HG02870 (cell line): Measurements from ENCODE around the gene PTPRO.

Experiments used
- ATAC-seq: cut with Tn5 transposase; IDR thresholded peaks from one replicate; pipeline ENCODE4 v1.9.1; 2021; ENCODE audit warnings: mild to moderate bottlenecking, moderate library complexity; ENCODE audit not compliant: unreplicated experiment

PTPRO gene

DNA sequence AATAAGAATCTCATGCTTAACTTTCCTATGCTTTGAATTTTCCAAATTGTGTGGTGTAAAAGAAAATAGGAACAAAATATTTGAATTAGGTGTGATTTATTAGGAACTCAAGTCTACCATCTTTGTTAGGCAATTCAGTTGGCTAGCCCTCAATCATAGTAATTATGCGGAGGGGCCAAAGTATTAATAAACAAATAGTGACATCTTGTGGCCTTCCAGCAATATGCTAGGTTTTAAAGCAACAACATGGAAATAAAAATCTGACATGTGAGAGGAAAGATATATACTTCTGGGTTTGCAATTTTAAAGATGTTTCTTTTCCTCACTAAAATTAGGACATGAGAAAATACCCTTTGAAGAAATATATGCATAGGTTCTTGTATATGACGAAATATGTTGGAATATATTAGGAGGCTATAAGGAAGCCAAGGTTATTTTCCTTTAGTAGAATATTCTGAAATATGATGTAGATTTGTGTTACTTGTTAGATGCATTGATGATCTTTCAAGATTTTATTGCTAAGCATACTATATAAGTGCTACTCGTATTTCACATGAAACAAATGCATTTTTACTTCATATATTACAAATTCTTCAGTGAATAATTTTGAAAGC, 200.4 kb downstream of the PTPRO start:
- ATAC-seq, result no peak

DNA sequence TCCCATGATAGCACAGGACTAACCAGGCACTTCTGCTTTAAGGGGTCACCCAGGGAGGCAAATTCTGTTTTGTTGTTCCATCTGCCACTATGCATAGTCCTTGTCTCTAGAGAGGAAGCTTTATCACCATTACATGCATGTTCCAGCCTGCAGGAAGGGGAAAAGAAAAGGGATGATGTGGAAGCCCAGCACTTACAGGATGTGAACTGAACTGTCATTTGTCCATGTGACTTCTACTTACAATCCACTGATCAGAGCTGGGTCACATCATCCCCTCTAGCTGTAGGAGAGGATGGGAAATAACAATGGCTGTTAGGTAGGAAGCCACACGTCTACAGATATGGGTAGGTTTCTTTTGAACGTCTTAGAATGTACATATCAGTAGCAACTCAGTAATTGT, 203.1 kb downstream of the PTPRO start:
- ATAC-seq, result no peak

GRCh38 chr12:15526033-15526432, 203.7 kb downstream of the PTPRO start:
- ATAC-seq, result peak; percentile 100

- no peak for ATAC-seq
These were observed 205.1 kb downstream of the PTPRO start for GRCh38 chr12:15527201-15528080.

GRCh38 chr12:15528666-15529065, 206.4 kb downstream of the PTPRO start:
- ATAC-seq, result no peak

GRCh38 chr12:15530361-15530760, 208.1 kb downstream of the PTPRO start:
- ATAC-seq, result no peak

GRCh38 chr12:15532364-15532977, 210.2 kb downstream of the PTPRO start:
- peak; percentile 70 for ATAC-seq

- peak; percentile 87 for ATAC-seq
These were observed 212.0 kb downstream of the PTPRO start for GRCh38 chr12:15534322-15534721.

- no peak for ATAC-seq
These were observed 212.6 kb downstream of the PTPRO start for GRCh38 chr12:15534874-15535273.

DNA sequence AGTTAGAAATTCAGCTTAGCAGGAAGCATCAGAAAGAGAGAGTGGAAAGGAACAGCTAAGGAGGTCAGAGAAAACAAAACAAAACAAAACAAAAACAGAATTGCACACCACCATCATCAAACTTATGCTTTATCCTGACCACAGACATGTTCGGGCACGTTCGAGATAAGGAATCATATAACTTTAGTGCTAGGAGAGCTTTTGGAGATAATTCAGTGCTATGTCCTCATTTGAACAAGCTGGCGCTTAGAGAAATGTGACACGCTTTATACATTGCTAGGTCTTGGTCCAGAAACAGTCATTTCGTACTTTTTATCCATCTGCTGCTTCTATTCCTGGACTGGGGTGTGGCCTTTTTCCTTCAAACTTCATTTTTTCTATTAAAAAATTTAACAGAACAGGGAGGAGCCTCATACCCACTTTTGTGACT, 213.1 kb downstream of the PTPRO start:
- no peak for ATAC-seq

DNA sequence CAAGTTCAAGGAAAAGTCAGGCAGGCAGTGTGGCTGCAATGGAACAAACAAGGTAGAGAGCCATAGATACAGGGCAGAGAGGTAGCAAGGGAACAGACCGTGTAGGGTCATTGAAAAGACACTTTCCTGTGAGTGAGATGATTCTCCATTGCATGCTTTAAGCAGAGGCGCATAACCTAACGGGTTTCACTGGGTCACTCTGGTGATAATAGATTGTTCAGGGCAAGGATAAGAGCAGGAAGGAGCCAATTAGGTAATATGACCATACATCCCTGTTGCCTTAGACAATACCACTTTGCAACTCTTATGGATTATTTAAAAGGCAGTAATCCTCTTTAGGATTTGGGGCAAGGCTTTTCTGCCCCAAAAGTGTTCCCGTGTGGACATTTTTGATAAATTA, 214.1 kb downstream of the PTPRO start:
- ATAC-seq, result no peak

DNA sequence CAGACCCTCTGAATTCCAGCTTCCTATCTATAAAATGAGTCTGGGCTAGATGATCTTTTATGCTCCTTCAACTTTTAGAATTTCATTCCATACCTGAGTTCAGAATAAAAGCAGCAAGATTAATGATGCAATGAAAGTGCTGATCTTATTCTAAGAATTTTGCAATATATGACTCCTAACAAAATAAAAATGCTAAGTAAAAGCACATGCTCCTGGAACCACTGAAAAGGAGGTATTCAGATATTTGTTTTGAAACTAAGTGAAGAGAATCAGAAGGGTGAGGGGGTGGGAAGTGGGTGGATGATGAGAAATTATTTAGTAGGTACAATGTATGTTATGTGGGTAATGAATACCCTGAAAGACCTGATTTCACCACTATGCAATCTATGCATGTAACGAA, 216.6 kb downstream of the PTPRO start:
- no peak for ATAC-seq

DNA sequence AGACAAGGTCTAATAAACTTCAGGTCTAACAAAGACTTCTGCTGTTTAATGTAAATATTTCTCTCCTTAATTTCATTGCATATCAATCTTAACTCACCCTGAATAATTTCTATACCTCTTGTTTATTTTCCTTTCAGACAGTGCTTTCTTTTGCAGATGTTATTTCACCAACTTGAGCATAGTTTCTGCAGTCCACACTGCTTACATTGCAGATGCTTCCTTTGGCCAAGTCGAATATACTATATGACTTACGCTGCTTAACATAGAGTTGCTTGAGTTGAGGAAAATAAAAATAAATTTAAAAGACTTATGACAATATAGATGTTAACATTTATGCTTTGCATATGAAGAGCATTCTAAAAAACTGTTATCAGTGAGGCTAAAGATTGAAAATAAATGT, 217.7 kb downstream of the PTPRO start:
- no peak for ATAC-seq

DNA sequence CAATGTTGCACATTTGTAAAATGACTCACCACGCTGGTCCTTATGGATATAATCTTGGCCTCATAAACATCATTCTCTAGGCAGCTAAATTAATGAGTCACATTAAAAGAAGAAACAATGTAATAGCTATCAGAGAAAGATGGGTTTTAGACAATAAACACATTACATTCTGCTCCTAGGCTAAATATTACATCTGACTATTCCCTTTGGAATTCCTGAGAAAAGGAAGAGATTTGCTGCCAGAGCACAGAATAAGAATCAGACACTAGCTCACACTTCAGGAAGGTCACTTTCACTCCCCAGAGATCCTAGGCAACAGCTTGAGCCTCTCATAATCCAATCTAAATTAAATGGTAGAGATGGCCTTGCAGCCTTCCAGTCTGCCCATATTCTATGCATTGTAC, 218.2 kb downstream of the PTPRO start:
- no peak for ATAC-seq

DNA sequence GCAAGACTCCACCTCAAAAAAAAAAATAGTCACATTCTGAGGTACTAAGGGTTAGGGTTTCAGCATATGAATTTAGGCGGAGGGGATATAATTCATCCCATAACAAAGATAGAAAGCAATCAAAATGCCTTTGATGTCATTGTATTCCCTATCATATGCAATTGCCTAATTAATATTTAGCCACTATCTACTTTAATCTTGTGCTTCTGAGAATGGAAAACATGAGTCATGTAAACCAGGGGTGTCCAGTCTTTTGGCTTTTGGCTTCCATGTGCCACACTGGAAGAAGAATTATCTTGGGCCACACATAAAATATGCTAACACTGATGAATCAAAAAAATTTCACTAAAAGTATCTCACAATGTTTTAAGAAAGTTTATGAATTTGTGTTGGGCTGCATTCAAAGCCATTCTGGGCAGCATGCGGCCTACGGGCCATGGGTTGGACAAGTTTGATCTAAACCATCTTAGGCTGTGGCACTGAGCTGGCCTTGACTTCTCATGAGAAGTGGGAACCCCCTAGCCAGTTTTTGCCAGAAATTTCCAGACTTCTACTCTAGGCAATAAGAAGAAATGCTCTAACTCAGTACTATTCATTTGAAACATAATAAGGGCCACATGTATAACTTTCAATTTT, 219.8 kb downstream of the PTPRO start:
- ATAC-seq, result no peak

DNA sequence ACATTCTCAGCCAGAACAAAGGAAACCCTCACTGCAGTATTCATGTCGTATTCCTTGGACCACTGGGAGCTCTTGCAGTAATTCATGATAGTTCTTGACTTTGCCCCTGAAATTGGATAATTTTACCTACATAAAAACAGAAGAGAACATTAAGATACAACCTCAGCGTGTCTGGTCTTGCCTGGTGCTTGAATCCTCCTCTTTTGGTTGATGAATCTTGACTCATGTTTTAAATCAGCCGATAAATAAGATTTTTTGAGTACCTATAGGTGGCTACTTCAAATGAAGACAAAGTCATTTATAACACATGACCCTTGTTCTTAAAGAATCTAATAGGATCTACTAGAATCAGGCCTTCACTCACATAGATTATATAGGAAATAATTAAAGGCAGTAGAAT, 221.0 kb downstream of the PTPRO start:
- ATAC-seq, result no peak

GRCh38 chr12:15544589-15544988, 222.3 kb downstream of the PTPRO start:
- ATAC-seq, result no peak

- no peak for ATAC-seq
These were observed 223.0 kb downstream of the PTPRO start for GRCh38 chr12:15545334-15545733.

- peak; percentile 71 for ATAC-seq
These were observed 223.9 kb downstream of the PTPRO start for GRCh38 chr12:15546102-15546701.

- ATAC-seq, result no peak
These were observed 224.8 kb downstream of the PTPRO start for GRCh38 chr12:15547063-15547462.

- no peak for ATAC-seq
These were observed 225.4 kb downstream of the PTPRO start for GRCh38 chr12:15547691-15548090.
